SK-N-SH treated with all-trans-retinoic acid at 6 μM for 48 hours (cell line): Measurements from ENCODE around the gene CRMP1.

ENCODE experiments used
- ARNTL ChIP-seq: fragments of 450-650 bp; formaldehyde crosslinking; IDR thresholded peaks from 2 replicates; pipeline ENCODE4 v1.5.0; 2020; ENCODE audit warnings: low read depth, mild to moderate bottlenecking, moderate library complexity, borderline replicate concordance
- CREB5 ChIP-seq: fragments of 250-450 bp; sonication (Bioruptor Pico); IDR thresholded peaks from 2 replicates; pipeline ENCODE4 v1.5.1; 2020; ENCODE audit warnings: low read depth, mild to moderate bottlenecking, moderate library complexity
- GLIS3 ChIP-seq: fragments of 250-450 bp; sonication (Bioruptor Pico); IDR thresholded peaks from 2 replicates; pipeline ENCODE4 v1.5.0; 2020; ENCODE audit warnings: mild to moderate bottlenecking, moderate library complexity
- PATZ1 ChIP-seq: fragments of 250-450 bp; sonication (Bioruptor Pico); IDR thresholded peaks from 2 replicates; pipeline ENCODE4 v1.8.0; 2020; ENCODE audit warnings: mild to moderate bottlenecking, moderate library complexity, borderline replicate concordance
- POU6F1 ChIP-seq: fragments of 250-450 bp; sonication (Bioruptor Pico); IDR thresholded peaks from 2 replicates; pipeline ENCODE4 v1.8.0; 2021; ENCODE audit warnings: low read depth, mild to moderate bottlenecking, moderate library complexity, borderline replicate concordance
- ZFP30 ChIP-seq: fragments of 450-650 bp; formaldehyde crosslinking; IDR thresholded peaks from 2 replicates; pipeline ENCODE4 v1.5.0; 2022; ENCODE audit warnings: mild to moderate bottlenecking, moderate library complexity

GRCh38 chr4:5877392-5877791 is 15.5 kb downstream of the CRMP1 start:
- TF ChIP-seq CREB5 (CRISPR knock-in tag) (no peak), PATZ1 (CRISPR knock-in tag) (no peak), ZFP30 (CRISPR knock-in tag) (no peak), ARNTL (CRISPR knock-in tag) (no peak), POU6F1 (CRISPR knock-in tag) (no peak), GLIS3 (no peak)
